TTC549 (cell line): ENCODE measurements around the gene THAP7.

ENCODE experiments used
- FAIRE-seq: peaks from 2 replicates; lab custom pipeline; 2012; peaks lifted over from hg19 to GRCh38; lab: Jason Lieb, UNC

THAP7 gene

GRCh38 chr22:20964090-20964798 lies 37.7 kb downstream of the THAP7 start:
- no peak for FAIRE-seq

GRCh38 chr22:20963201-20964052 lies 38.5 kb downstream of the THAP7 start:
- no peak for FAIRE-seq

- no peak for FAIRE-seq
Observed at GRCh38 chr22:20962491-20962945, 39.4 kb downstream of the THAP7 start.

- FAIRE-seq = no peak
Observed at GRCh38 chr22:20960609-20961008, 41.3 kb downstream of the THAP7 start.

GRCh38 chr22:20959578-20960461 lies 42.1 kb downstream of the THAP7 start:
- no peak for FAIRE-seq

DNA sequence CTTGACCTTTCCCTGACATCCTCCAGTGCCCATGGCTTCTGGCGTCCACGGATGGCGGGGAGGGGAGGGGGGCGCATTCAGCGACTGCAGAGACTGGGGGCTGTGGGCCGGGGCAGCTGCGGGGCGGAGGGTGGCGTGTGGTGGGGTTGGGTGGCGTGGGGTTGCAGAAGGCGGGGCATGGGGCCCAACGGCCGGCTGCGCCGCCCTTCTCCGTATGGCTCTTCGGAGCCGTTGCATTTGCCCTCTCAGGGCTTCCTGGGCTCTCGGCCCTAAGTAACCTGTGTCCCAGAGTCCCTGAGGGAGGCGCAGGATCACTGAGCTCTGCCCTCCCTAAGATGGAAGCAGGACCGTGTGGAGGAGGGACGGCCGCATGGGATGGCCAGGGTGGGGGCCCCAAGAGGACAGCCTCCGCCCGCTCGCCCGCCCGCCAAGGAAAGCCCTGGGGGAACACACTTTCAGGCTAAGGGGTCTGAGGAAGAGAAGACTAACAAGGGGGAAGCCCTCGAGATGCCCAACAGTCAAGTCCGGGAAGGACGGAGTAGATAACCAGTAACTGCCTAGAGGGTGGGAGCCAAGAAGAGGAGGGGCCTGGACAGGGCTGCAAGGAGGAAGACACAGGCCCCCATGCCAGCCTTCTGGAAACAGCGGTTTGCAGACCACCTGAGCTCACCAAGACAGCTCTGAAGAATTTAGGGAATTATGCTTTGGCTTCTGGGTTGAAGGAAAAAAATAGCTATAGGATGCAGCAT lies 44.1 kb downstream of the THAP7 start:
- no peak for FAIRE-seq

GRCh38 chr22:20957102-20957682 lies 44.7 kb downstream of the THAP7 start:
- no peak for FAIRE-seq

DNA sequence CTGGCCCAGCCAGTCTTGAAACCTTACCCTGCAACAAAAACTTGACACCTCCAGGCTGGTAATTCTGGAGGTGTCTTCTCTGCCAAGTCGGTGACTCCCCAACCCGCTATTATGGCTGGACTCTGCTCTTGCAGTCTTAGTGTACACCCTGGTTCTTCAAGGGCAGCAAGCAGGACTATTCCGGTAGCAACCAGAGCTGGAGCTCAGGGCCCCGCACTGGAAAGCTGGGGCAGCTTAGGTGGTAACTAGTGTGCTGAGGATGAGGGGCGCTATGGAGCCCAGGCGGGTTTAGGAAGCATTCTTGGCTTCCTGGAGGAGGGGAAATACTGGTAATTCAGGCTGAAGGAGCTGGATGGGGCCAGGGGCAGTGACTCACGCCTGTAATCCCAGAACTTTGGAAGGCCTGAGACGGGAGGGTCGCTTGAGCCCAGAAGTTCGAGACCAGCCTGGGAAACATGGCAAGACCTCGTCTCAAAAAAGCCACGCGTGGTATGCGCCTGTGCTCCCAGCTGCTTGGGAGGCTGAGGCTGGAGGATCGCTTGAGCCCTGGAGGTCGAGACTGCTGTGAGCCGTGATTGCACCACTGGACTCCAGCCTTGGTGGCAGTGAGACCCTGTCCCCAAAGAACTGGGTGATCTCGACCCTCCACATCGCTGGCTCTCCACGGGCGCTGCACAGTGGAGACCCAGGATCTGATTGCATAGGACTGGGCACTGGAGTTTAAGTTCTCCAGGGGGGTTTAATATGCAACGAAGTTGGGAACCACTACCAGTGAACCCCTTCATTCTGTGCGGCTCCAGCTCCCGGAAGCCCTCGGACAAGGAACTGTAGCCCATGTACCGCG lies 45.4 kb downstream of the THAP7 start:
- no peak for FAIRE-seq

DNA sequence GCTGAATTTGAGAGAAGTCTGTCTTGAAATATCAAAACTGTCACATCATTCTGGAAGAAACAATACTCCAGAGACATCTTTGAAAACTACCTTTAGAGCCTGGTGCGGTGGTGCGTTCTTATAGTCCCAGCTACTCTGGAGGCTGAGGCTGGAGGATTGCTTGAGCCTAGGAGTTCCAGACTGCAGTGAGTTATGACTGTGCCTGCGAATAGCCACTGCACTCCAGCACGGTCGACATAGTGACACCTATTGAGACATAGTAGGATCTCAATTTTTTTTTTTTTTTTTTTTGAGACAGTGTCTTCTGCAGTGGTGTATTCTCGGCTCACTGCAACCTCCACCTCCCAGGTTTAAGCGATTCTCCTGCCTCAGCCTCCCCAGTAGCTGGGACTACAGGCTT lies 46.4 kb downstream of the THAP7 start:
- FAIRE-seq = no peak

DNA sequence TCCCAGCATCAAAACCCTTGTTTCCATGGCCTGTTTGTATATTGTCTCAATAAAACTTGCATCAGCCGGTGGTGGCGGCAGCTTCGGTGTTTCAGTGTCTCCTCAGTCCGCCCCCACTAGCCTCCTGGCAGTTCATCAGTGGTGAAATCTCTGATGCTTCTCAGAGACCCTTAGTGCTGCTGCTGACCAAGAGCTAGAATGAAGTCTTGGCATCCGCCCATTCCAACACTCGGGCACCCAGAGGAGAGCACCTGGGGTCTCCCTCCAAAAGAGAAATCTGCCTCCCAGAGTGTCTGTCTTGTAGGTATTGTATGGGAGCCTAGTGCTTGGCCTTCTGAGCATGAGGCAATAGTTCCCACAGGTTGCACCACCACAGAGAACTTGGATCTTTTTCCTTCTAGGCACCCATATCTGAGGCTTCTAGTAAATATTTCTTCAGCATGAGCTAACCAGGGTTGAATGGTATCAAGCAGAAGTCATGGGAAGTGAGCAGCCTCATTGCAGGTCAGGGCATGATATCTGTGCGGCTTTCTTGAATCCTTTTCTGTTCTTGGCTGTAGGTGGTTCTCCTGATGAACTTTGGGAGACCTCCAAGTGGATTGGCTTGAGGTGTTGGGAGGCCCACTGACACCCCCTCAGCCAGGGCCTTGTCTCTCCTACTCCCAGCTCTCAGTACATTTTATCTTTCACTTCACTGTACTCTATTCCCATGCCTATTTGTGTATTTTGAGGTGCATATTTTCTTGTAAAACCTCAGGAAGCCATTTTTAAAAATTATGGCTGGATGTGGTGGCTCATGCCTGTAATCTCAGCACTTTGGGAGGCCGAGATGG lies 48.0 kb downstream of the THAP7 start:
- no peak for FAIRE-seq

GRCh38 chr22:20953342-20953608 lies 48.6 kb downstream of the THAP7 start:
- no peak for FAIRE-seq

GRCh38 chr22:20952544-20953341 lies 49.2 kb downstream of the THAP7 start:
- FAIRE-seq = no peak

DNA sequence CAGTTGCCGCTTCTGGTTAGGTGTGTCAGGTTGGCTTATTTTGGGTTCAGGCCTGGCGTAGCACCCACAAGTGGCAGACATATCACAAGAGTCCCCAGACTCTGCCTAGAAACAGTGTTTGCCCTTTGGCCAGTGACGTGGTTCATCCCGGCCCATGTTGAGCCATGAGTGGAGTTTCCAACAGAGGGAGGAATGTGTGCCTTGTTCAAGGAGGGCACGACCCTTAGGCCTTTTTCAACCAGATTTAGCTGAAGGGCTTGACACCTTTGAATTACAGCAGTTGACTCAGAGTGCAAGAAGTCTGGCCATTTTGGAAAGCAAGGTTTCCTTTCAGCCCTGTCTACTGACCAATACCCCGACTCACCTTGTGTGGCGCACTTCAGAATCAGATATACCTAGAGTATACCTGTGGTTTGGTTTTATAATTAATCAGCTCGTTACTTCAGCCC lies 50.0 kb downstream of the THAP7 start:
- FAIRE-seq = no peak

DNA sequence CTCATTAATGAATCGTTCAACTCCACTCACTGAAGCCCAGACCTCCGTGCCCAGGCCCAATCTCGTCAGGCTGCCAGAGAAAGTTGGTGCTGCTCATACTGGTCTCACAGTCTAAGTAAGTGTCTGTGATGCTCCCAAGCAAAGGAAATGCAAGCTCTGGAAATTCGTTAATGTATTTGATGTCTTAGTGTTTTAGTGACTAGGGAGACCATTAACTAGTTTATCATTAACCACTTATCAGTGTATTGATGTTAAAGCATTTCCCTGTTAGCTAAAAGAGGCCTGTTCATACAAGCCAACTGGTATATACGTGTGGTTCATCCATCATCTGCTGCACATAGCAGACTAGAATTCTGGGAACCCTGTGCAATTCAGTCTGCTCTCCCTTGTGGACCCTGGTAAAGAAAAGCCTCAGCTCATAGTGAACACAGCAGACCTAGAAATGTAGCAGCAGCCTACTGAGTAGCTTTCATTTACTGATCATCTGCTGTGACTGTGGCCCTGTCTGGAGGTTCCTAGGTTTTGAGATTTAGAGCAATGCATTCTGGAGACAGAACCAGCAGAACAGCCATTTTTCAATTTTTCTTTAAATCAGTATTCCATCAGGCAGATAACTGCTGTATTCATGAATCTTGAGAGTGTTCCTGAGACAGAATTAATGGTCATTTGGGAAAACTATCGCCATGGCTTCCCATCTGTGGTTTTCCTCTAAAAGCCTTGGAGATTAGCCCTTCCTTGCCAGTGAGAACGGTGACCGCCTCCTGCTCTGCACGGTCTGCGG lies 50.6 kb downstream of the THAP7 start:
- FAIRE-seq = no peak

GRCh38 chr22:20949698-20950183 lies 52.2 kb downstream of the THAP7 start:
- FAIRE-seq = no peak
